Measurements from ENCODE around the gene GADD45GIP1.
"Not testable (repeated sequence)": the region's sequence is repeated elsewhere in the genome, so short reads cannot be mapped to it uniquely, and the experiment has no call there.

The GADD45GIP1 gene

GRCh38 chr19:12979974-12980373 is 23.0 kb upstream of the GADD45GIP1 start:
- H3K4me3 Mint-ChIP-seq: no peak overlapping the region
- no peak for ATAC-seq
- no peaks in the 10 kb centered on the region for H3K36me3 Mint-ChIP-seq
- no peak overlapping the region for H3K27ac Mint-ChIP-seq
- H3K9me3 Mint-ChIP-seq: no peaks in the 10 kb centered on the region
- no peak for DNase-seq (ENCODE audit: low spot score in 2 of 2)
- peaks cover 8% of the 10 kb centered on the region for H3K4me1 Mint-ChIP-seq

DNA sequence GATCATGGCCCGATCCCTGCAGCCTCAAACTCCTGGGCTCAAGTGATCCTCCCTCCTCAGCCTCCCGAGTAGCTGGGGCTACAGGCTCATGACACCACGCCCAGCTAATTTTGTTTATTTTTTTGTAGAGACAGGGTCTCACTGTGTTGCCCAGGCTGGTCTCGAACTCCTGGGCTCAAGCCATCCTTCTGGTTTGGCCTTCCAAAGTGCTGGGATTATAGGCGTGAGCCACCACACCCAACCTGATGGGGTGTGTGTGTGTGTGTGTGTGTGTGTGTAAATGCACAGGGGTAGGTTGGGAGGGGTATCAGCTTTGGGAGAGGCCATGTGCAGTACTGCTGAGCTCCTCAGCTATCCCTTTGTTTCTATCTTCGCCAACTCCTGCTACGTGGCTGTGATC is 19.1 kb upstream of the GADD45GIP1 start:
- ATAC-seq; H3K4me1 Mint-ChIP-seq; H3K36me3 Mint-ChIP-seq; DNase-seq (ENCODE audit: low spot score in 2 of 2); H3K9me3 Mint-ChIP-seq; H3K27ac Mint-ChIP-seq; H3K4me3 Mint-ChIP-seq: not testable (repeated sequence)

DNA sequence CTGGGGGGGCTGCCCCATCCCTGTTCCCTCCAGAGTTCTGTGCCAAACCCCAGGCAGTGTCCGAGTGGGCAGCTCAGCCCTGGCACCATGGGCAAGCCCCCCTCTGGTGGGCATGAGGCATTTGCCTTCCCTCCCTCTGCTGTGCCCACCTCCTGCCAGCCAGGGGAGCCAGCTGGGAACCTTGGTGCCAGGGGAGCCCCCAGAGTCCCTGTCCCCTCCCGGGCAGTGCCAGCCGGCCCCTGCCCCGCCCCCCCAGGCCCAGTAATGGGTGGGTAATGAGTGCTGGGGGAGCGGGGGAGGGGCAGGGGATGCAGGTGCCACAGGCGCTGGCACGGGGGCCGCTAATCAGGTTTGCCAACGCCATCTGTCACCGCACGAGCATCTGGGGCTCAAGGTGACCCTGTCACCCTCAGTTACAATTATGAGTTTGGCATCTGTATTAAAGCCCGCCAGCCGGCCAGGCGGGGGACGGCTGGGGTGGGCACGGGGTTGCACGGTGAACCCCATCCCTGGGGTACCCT is 18.3 kb upstream of the GADD45GIP1 start:
- ATAC-seq: no peak
- no peak for DNase-seq (ENCODE audit: low spot score in 2 of 2)
- Mint-ChIP-seq H3K9me3 (no peaks in the 10 kb centered on the region), H3K36me3 (no peaks in the 10 kb centered on the region), H3K4me3 (no peak overlapping the region), H3K27ac (no peak overlapping the region), H3K4me1 (peaks cover 13% of the 10 kb centered on the region)

GRCh38 chr19:12974301-12975220 is 17.5 kb upstream of the GADD45GIP1 start:
- ATAC-seq: no peak
- Mint-ChIP-seq H3K9me3 (no peaks in the 10 kb centered on the region), H3K36me3 (no peaks in the 10 kb centered on the region), H3K4me3 (no peak overlapping the region), H3K4me1 (peaks cover 18% of the 10 kb centered on the region), H3K27ac (no peak overlapping the region)
- DNase-seq (ENCODE audit: low spot score in 2 of 2): no peak

DNA sequence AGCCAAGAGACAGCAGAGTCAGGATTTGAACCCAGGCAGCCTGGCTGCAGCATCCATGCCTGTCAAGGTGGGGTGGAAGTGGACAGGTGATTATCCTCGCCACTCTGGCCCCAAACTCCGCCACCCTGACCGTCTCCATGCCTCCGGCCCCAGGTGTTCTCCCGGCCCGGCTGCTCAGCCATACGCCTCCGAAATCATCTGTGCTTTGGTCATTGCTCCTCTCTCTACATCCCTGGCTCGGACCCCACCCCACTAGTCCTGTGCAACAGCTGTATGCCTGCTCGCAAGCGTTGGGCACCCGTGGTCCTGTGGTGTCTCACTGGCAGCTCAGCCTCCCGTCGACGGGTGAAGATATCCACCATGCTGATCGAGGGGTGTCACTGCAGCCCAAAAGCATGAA is 16.2 kb upstream of the GADD45GIP1 start:
- no peaks in the 10 kb centered on the region for H3K36me3 Mint-ChIP-seq
- ATAC-seq: no peak
- H3K9me3 Mint-ChIP-seq: no peaks in the 10 kb centered on the region
- peaks cover 18% of the 10 kb centered on the region for H3K4me1 Mint-ChIP-seq
- H3K27ac Mint-ChIP-seq: no peak overlapping the region
- DNase-seq (ENCODE audit: low spot score in 2 of 2): no peak
- H3K4me3 Mint-ChIP-seq: no peak overlapping the region

DNA sequence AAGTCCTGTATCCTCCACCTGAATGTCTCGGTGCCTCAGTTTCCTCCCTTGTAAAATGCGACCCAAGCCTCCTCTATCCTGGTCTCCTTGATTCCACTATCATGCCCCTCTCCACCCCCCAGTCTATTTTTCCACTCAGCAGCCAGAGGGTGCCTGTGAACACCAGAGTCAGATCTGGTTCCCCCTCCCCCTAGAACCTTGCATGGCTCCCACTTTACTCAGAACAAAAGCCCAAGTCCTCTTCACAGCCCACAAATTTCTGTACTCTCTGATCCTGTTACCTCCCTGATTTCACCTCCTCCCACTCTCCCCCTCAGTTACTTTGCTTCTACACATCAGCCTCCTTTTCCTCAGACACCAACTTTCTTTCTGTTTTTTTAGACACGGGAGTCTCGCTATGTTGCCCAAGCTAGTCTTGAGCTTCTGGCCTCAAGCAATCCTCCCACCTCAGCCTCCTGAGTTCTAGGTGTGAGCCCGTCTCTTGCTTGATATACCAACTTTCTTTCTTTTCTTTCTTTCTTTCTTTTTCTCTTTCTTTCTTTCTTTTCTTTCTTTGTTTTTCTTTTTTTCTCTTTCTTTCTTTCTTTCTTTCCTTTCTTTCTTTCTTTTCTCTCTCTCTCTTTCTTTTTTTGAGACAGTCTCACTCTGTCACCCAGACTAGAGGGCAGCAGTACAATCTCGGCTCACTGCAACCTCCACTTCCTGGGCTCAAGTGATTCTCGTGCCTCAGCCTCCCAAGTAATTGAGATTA is 13.2 kb upstream of the GADD45GIP1 start:
- Mint-ChIP-seq H3K27ac (peak overlapping the region; percentile 5), H3K9me3 (no peaks in the 10 kb centered on the region), H3K4me1 (peaks cover 17% of the 10 kb centered on the region), H3K36me3 (no peaks in the 10 kb centered on the region), H3K4me3 (no peak overlapping the region)
- ATAC-seq (no peak), DNase-seq (ENCODE audit: low spot score in 2 of 2) (no peak)

DNA sequence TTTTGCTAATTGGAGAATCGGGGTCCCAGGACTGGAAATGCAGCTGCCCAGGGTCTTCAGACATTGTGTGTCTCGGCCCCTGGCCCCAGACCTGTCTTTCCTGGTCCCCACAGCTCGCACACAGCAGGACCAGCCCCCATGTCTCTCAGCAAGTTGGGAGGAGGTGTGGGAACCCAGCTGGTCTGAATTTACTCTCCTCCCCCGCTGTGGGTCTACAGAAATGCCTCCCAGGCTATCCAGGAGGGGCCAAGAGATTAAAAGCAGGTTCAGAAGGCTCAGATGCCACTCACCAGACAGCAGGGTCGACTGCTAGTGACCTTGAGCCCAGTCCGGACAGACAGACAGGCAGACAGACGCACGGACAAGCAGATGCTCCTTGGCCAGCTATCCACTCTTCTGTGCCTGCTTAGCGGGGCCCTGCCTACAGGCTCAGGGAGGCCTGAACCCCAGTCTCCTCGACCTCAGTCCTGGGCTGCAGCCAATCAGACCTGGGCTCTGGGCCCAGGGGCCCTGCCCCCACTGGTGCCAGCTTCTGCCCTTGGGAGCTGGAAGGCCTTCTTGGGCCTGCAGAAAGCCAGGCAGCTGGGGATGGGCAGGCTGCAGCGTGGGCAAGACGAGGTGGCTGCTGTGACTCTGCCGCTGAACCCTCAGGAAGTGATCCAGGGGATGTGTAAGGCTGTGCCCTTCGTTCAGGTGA is 12.4 kb upstream of the GADD45GIP1 start, which contains the start of gene DAND5:
DAND5 (plus strand) TSS at position 285 of the 697 bp plus-strand sequence; CDS start at position 370, 85 bp downstream.
- Mint-ChIP-seq H3K9me3 (no peaks in the 10 kb centered on the region), H3K4me3 (no peak within 1 kb of the TSS), H3K27ac (peak within 1 kb of the TSS; percentile 5), H3K36me3 (no peaks in the 10 kb centered on the region), H3K4me1 (peaks cover 23% of the 10 kb centered on the region)
- DNase-seq (ENCODE audit: low spot score in 2 of 2) (no peak), ATAC-seq (no peak)

- no peak overlapping the region for H3K4me3 Mint-ChIP-seq
- no peak overlapping the region for H3K27ac Mint-ChIP-seq
- ATAC-seq: no peak
- DNase-seq (ENCODE audit: low spot score in 2 of 2): no peak
- no peaks in the 10 kb centered on the region for H3K9me3 Mint-ChIP-seq
- H3K36me3 Mint-ChIP-seq: no peaks in the 10 kb centered on the region
- H3K4me1 Mint-ChIP-seq: peaks cover 23% of the 10 kb centered on the region
Measured at GRCh38 chr19:12967907-12968306, 10.9 kb upstream of the GADD45GIP1 start.

GRCh38 chr19:12965812-12966135 is 8.8 kb upstream of the GADD45GIP1 start:
- ATAC-seq: no peak

DNA sequence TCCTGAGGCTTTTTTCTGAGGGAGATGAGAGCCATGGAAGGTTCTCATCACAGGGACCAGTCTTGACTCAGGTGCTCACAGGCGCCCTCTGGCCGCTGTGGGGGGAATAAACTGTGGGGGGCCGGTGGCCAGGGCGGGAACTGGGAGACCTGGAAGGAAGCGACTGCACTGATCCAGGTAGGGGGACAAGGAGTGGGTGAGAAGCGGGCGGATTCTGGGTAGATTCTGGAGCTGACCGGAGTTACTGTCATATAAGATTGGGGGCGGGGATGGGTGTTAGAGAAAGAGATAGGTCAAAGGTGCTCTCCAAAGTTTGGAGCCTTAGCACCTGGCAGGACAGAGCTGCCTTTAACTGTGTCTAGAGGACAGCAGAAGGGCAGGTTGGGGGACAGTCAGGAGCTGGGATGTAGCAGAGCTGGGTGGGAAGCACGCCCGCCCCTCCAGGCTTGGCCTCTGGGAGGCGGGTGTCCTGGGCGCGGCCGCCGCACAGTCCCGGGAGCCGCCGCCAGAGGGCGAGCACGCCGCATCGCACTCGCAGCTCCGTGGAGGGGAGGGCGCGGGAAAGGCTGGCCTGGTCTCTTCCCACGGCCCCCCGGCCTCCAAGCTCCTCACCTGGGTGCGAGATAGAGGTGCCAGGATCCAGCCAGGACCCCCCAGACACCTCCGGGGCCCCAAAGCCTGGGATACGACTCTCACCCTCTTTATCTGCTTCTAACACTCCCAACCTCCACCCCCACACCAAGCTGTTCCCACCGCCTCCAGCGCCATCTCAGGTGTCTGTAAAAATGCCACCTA is 8.2 kb upstream of the GADD45GIP1 start:
- peak; percentile 96 for ATAC-seq
- no peaks in the 10 kb centered on the region for H3K36me3 Mint-ChIP-seq
- no peaks in the 10 kb centered on the region for H3K9me3 Mint-ChIP-seq
- peak overlapping the region; percentile 91 for H3K4me3 Mint-ChIP-seq
- H3K27ac Mint-ChIP-seq: peak overlapping the region; percentile 92
- peaks cover 22% of the 10 kb centered on the region for H3K4me1 Mint-ChIP-seq
- peak; percentile 94 to 95 for DNase-seq (ENCODE audit: low spot score in 2 of 2)

More at GRCh38 chr19:12965812-12966135, 8.8 kb upstream of the GADD45GIP1 start:
- no peaks in the 10 kb centered on the region for H3K9me3 Mint-ChIP-seq
- peaks cover 28% of the 10 kb centered on the region for H3K4me1 Mint-ChIP-seq
- no peaks in the 10 kb centered on the region for H3K36me3 Mint-ChIP-seq
- H3K4me3 Mint-ChIP-seq: peak overlapping the region; percentile 91
- H3K27ac Mint-ChIP-seq: peak overlapping the region; percentile 92
- DNase-seq (ENCODE audit: low spot score in 2 of 2): no peak

DNA sequence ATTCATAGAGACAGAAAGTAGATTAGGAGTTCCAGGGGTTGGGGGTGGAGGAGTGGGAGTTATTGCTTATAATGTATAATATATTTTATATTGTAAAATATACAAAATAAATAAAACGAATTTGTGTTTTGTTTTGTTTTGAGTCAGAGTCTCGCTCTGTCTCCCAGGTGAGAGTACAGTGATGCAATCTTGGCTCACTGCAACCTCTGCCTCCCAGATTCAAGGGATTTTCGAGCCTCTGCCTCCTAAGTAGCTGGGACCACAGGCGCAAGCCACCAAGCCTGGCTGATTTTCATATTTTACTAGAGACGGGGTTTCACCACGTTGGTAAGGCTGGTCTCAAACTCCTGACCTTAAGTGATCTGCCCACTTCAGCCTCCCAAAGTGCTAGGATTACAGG is 2.5 kb upstream of the GADD45GIP1 start:
- ATAC-seq: no peak
- DNase-seq (ENCODE audit: low spot score in 2 of 2): no peak
- H3K36me3 Mint-ChIP-seq: peaks cover 11% of the 10 kb centered on the region
- peaks cover 24% of the 10 kb centered on the region for H3K4me1 Mint-ChIP-seq
- H3K27ac Mint-ChIP-seq: no peak overlapping the region
- no peak overlapping the region for H3K4me3 Mint-ChIP-seq
- no peaks in the 10 kb centered on the region for H3K9me3 Mint-ChIP-seq

GRCh38 chr19:12957389-12957952 is 448 bp upstream of the GADD45GIP1 start:
- peak; percentile 19 for ATAC-seq
- Mint-ChIP-seq H3K36me3 (peaks cover 31% of the 10 kb centered on the region), H3K4me3 (peak overlapping the region; percentile 86), H3K4me1 (peaks cover 35% of the 10 kb centered on the region), H3K27ac (peak overlapping the region; percentile 96)
- not testable (repeated sequence) for H3K9me3 Mint-ChIP-seq; DNase-seq (ENCODE audit: low spot score in 2 of 2)

DNA sequence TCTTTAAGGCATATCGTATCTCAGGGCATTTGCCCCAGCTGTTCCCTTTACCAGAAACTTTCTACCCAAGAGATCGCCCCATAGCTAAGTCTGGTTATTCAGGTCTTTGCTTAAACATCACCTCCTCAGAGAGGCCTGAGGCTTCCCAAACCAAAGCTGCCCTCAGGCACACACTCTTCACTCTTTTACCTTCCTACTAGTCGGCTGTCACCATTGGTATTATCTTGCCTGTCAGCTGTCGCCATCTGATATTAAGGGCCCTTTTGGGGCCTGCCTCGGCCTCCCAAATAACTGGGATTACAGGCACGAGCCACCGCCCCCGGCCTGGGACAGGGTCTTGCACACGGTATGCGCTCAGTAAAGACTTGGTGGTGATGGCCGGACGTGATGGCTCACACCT is 1.0 kb downstream of the GADD45GIP1 start:
- Mint-ChIP-seq H3K27ac (peak overlapping the region; percentile 96), H3K9me3 (no peaks in the 10 kb centered on the region), H3K36me3 (peaks cover 46% of the 10 kb centered on the region), H3K4me1 (peaks cover 29% of the 10 kb centered on the region), H3K4me3 (peak overlapping the region; percentile 86)
- no peak for ATAC-seq
- DNase-seq (ENCODE audit: low spot score in 2 of 2): no peak

- not testable (repeated sequence) for ATAC-seq; DNase-seq (ENCODE audit: low spot score in 2 of 2); H3K9me3 Mint-ChIP-seq
- H3K36me3 Mint-ChIP-seq: peaks cover 50% of the 10 kb centered on the region
- H3K4me1 Mint-ChIP-seq: peaks cover 31% of the 10 kb centered on the region
- H3K4me3 Mint-ChIP-seq: peak overlapping the region; percentile 86
- peak overlapping the region; percentile 96 for H3K27ac Mint-ChIP-seq
Measured at GRCh38 chr19:12955575-12955974, 1.4 kb downstream of the GADD45GIP1 start.
